GM19397 (cell line): ENCODE data around the gene UBE2L3.

Experiments used
- ATAC-seq: cut with Tn5 transposase; IDR thresholded peaks from one replicate; pipeline ENCODE4 v1.9.1; 2021; ENCODE audit warnings: mild to moderate bottlenecking, moderate library complexity; ENCODE audit not compliant: unreplicated experiment

The UBE2L3 gene

DNA sequence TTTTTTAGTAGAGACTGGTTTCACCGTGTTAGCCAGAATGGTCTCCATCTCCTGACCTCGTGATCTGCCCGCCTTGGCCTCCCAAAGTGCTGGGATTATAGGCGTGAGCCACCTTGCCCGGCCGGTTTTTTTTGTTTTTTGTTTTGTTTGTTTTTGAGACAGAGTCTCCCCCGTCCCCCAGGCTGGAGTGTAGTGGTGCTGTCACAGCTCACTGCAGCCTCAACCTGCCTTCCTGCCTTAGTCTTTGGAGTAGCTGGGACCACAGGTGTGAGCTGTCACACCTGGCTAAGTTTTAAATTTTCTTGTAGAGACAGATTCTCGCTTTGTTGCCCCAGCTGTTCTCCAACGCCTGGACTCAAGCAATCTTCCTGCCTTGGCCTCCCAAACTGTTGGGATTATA lies 101.5 kb downstream of the UBE2L3 start:
- no peak for ATAC-seq

DNA sequence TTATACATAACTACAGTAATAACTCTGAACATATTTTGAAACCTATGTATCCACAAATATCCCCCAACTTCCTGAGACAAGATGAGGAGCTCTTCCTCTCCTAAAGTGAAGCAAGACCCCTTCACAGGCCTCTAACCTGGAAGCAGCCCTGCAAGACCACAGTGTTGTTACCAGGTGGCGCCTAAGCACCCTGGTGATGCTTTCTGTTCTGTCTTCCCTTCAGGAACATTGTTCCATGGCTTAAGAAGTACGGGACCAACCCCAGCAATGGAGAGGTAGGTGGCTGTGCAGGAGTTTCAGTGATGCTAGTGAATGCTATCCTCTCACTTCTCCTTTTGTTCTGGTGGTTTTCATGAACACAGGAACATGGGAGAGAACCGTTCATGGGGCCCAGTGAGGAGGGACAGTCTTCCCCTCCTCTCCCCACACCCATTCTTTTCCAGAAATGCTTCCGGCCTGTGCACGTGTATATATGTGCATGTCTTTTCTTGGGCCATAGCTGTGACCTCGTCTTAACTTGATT lies 104.7 kb downstream of the UBE2L3 start:
- no peak for ATAC-seq
